GM12874 (cell line): ENCODE measurements around the gene TENM4.

Experiments
- TF ChIP-seq, protein P1 (sequence below): IDR thresholded peaks from 2 replicates; pipeline ENCODE4 v1.5.1; 2011; ENCODE audit warnings: low read depth, mild to moderate bottlenecking, control low read depth, low read length, moderate library complexity; ENCODE audit not compliant: insufficient read depth

Gene TENM4

DNA sequence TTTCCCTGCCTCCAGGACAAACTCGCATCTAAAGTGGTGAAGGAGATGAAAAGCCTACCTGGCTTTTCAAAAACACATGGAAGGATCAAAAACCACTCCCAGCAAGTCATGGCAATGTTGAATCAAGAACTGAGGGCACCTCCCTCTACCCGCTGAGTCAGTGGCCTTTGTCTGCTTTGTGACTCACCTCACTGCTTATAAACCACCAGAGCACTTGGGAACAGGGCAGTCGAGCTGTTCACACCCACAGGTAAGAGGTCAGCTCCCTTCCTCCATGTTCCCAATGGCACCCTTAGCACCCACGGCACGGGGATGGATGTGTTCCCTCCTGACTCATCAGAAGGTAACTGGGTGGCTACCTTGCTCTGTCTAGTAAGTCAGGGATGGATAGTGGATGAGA lies 21.7 kb downstream of the TENM4 start:
- TF ChIP-seq, protein P1, sequence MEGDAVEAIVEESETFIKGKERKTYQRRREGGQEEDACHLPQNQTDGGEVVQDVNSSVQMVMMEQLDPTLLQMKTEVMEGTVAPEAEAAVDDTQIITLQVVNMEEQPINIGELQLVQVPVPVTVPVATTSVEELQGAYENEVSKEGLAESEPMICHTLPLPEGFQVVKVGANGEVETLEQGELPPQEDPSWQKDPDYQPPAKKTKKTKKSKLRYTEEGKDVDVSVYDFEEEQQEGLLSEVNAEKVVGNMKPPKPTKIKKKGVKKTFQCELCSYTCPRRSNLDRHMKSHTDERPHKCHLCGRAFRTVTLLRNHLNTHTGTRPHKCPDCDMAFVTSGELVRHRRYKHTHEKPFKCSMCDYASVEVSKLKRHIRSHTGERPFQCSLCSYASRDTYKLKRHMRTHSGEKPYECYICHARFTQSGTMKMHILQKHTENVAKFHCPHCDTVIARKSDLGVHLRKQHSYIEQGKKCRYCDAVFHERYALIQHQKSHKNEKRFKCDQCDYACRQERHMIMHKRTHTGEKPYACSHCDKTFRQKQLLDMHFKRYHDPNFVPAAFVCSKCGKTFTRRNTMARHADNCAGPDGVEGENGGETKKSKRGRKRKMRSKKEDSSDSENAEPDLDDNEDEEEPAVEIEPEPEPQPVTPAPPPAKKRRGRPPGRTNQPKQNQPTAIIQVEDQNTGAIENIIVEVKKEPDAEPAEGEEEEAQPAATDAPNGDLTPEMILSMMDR = no peak

DNA sequence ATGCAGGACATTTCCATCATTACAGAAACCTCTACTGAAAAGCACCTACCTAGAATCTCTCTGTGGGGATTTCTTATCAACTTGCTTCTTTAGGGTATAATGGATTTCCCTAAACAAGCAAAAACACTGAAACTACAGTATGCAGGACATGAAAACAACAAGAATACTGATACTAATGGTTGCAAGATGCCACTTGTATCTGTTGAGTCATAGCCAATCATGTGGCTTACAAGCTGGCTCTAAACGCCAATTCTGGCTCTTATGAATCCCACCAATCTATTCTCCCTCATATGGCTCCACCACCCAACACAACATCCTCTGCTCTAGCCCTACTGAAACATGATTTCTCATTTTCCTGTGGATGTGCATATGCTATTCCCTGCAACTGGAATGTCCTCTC lies 22.6 kb downstream of the TENM4 start:
- TF ChIP-seq, protein P1 = no peak

DNA sequence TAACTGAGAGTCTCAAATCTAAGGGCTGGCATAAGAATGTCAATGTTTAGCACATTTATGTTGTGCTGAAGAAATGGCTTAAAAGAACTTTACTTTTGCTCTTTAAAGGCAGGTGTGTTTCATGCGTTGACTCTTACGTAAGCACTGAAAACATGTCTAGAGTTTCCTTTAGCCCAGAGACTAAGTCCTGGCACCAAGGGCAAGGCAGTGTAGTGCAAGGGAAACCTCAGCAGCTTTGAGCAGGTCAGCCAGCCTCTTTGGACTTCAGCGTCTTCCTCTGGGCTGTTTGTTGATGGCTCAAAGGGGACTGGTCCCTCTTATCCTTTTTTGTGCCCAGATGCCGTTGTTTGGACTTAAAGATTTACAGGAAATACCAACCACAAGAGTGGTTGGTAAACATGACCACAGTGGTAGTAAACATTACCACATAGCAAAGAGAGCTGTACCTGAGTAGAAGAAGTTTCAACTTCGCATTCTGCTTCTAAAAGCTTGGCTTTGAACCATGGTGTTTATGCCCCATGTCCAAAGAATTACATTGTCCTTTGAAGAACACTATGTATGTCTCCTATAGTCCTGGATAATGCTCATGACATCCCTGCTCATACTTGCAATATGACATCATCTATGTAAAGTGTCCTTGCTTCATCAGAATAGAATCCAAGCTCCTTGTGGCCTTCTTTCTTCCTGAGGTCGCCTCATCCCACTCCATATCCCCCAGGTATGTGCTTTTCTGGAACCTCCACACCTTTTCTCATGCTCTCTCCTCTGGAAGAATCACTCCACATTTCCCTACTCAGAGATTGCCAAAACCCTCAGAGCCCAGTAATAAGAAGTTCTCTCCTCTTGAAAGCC lies 23.5 kb downstream of the TENM4 start:
- TF ChIP-seq, protein P1 = no peak

DNA sequence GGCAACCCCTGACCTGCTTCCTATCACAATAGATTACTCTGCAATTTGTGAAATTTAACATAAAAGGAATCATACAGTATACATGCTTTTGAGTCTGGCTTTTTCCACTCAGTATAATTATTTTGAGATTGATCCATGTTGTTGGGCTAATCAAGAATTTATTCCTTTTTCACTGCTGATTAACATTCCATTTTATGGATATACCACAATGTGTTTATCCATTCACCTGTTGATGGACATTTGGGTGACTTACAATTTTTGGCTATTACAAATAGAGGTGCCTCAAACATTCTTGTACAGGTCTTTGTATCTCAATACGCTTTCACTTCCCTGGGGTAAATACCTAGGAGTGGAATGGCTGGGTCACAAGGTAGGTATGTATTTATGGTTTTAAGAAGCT lies 24.9 kb downstream of the TENM4 start:
- TF ChIP-seq, protein P1 = no peak

DNA sequence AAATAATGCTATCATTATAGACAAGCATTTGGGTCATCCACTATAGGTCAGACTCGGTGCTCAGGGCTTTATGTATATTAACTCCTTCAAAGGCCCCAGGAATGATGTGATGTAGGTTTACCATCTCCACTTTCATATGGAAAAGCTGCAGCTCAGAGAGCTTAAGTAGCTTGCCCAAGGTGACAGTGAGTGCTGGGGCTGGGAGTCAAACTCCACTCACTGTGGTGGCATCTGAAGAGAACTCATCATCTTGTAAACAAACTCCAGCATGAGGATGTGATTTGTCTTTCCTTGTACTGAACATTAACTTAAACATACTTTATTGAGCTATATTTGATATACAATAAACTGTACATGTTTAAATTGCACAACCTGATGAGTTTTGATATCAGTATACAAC lies 25.4 kb downstream of the TENM4 start:
- TF ChIP-seq, protein P1 = no peak

DNA sequence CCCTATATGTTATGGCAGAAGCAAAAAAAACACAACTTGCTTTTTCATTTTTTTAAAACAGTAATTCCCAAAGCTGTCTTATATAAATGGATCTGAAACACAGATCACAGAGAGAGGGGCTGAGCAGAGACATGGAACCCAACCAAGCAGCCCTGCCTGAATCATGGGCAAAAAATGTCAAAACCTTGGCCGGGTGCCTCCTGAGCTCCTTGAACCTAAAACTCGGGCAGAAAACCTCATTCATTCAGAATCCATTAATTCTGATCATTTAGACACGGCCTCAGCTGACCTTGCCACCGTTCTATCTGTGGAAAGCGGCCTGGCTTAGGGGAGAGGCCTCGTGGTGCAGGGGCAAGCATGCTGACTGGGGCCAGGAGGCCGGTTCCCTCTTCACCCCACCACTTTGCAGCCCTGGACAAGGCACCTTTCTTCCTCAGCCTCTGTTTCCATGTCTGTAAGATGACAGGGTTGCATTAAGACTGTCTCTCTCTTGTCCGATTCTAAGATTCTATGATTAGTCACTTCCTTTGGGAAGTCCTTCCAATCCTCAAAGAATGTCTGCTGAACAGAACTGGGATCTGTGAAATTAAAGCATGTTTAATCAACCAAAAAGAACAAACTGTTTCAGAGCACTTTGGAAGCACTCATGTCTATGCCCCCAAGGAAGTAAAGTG lies 26.0 kb downstream of the TENM4 start:
- TF ChIP-seq, protein P1 = no peak

DNA sequence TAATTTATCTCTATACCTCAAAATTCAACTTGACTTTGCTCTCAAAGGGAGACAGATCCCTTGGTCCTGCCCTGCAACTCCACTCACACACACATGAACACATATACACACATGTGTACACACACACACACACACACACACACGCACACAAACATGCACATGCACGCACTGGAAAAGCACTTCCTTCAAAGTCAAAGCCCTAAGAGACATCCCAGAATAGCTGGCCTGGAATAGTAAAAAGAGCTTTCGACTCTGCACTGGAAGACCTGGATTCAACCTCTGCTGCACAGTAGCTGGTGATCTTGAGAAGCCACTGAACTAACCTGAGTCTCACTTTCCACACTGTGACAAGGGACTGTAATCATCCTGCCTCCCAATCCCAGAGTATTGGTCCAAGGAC lies 26.8 kb downstream of the TENM4 start:
- TF ChIP-seq, protein P1 = no peak
